Measurements from ENCODE around the gene PHACTR4.
"Not testable (repeated sequence)": the region's sequence is repeated elsewhere in the genome, so short reads cannot be mapped to it uniquely, and the experiment has no call there.

Gene PHACTR4

GRCh38 chr1:28369371-28370238 is at the start of gene PHACTR4:
TSS of gene PHACTR4 (plus strand) at chr1:28369740. CDS start at chr1:28407448, 37,708 bp downstream.
- peak; percentile 94 for DNase-seq (ENCODE audit: low read depth)

GRCh38 chr1:28322194-28322593 is 47.3 kb upstream of the PHACTR4 start:
- DNase-seq (ENCODE audit: low read depth): no peak

GRCh38 chr1:28323720-28324119 is 45.8 kb upstream of the PHACTR4 start:
- DNase-seq (ENCODE audit: low read depth): no peak

DNA sequence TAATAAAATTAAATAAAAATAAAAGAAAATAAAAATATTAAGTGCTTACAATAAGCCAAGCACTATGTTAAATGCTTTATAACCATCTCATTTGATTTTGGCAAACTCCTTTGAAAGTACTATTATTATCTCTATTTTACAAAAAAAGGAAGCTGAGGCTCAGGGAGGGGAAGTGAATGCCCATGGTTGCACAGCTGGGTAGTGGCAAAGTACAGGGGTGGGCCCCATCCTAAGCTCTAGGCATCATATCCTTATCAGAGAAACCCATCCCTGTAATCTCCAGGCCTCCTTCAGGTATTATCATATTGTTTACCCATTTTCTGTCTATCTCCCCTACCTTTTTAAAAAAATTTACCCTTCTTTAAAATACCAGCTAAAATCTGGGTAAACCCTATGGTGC is 43.0 kb upstream of the PHACTR4 start:
- no peak for DNase-seq (ENCODE audit: low read depth)

- no peak for DNase-seq (ENCODE audit: low read depth)
Measured at GRCh38 chr1:28326984-28327383, 42.6 kb upstream of the PHACTR4 start.

DNA sequence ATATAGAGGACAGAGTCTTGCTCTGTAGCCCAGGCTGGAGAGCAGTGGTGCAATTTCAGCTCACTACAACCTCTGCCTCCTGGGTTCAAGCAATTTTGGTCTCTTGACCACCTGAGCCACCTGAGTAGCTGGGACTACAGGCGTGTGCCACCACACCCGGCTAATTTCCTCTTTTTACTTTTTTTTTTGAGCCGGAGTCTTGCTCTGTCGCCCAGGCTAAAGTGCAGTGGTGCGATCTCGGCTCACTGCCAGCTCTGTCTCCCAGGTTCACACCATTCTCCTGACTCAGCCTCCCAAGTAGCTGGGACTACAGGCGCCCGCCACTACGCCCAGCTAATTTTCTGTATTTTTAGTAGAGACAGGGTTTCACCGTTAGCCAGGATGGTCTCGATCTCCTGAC is 42.1 kb upstream of the PHACTR4 start:
- DNase-seq (ENCODE audit: low read depth): not testable (repeated sequence)

- DNase-seq (ENCODE audit: low read depth): no peak
Measured at GRCh38 chr1:28328228-28328648, 41.3 kb upstream of the PHACTR4 start.

DNA sequence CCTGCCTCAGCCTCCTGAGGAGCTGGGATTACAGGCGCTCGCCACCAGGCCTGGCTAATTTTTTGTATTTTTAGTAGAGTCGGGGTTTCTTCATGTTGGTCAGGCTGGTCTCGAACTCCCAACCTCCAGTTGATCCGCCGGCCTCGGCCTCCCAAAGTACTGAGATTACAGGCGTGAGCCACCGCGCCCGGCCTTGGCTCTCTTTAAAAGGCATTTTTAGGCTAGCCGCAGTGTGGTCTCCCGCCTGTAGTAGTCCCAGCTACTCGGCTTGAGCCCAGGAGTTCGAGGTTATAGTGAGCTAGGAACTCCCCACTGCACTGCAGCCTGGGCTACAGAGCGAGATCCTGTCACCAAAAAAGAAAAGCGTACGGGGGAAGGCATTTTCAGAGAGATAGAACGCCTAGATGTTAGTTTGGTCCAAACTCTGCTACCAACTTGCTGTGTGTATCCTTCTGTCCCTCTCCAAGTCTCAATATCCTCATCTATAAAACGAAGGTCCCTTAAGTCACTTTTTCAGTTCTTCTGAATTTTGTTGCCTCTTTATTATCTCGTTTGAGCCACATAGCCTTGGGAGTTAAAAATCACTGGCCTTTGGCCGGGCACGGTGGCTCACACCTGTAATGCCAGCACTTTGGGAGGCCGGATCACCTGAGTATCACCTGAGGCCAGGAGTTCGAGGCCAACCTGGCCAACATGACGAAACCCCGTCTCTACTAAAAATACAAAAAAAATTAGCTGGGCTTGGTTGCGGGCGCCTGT is 40.0 kb upstream of the PHACTR4 start:
- DNase-seq (ENCODE audit: low read depth): peak; percentile 48

DNA sequence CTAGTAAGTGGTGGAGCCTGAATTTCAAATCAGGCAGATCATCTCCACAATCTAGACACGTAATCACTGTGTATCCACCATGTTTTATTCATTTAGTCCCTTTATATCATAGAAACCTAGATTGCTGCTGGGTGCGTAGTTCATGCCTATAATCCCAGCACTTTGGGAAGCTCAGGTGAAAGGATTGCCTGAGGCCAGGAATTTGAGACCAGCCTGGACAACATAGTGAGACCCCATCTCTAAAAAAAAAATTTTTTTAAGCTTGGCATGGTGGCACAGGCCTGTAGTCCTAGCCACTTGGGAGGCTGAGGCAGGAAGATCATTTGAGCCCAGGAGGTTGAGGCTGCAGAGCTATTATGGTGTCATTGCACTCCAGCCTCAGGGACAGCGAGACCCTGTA is 30.6 kb upstream of the PHACTR4 start:
- DNase-seq (ENCODE audit: low read depth): no peak

- no peak for DNase-seq (ENCODE audit: low read depth)
Measured at GRCh38 chr1:28339551-28339950, 30.0 kb upstream of the PHACTR4 start.

DNA sequence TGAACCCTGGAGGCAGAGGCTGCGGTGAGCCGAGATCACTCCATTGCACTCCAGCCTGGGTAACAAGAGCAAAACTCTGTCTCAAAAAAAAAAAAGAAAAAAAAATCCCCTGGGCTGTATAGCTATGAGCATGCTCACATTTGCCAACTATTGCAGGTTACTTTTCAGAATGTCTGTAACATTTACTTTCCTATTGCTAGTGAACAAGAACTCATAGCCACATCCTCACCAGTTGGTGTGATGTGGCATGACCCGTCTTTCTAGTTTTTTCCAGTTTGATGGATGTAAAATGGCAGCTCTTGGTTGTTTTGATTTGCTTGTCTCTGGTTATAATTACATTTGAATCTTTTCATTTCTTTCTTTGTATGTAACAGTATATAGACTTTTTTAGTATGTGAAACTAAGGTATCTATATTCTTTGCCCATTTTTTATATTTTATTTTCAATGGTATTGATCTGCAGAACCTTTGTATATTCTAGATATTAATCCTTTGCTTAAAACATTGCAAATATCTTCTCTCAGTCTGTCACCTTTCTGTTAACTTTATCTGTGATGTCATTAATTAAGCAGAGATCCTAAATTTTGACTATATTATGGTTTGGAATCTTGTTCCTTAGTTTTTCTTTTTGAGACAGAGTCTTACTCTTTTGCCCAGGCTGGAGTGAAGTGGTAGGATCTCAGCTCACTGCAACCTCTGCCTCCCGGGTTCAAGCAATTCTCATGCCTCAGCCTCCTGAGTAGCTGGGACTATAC is 29.1 kb upstream of the PHACTR4 start:
- no peak for DNase-seq (ENCODE audit: low read depth)

DNA sequence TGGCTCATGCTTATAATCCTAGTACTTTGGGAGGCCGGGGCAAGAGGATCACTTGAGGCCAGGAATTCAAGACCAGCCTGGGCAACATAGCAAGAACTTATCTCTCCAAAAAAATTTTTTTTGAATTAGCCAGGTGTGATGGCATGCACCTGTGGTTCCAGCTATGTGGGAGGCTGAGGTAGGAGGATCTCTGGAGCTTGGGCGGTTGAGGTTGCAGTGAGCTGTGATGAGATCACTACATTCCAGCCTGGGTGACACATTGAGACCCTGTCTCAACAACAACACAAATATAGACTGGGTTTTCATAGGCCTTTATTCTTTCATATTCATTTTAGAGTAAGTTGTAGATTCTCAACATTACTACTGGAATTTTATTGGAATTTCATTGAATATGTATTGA is 27.9 kb upstream of the PHACTR4 start:
- peak; percentile 52 for DNase-seq (ENCODE audit: low read depth)

- DNase-seq (ENCODE audit: low read depth): peak; percentile 91
Measured at GRCh38 chr1:28343405-28343804, 26.1 kb upstream of the PHACTR4 start.

DNA sequence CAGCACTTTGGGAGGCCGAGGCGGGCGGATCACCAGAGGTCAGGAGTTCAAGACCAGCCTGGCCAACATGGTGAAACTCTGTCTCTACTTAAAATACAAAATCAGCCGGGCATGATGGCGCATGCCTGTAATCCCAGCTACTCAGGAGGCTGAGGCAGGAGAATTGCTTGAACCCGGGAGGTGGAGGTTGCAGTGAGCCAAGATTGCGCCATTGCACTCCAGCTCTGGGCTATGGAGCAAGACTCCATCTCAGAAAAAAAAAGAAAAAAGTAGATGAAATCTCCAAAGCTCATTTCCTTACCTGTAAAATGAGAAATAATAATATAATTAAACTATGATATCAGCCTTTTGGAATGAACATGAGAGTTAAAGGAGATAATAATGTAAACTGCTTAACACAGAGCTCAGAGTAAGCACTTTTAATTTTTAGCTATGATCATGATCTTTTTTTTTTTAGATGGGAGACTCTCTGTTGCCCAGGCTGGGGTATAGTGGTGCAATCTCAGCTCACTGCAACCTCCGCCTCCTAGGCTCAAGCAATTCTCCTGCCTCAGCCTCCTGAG is 16.2 kb upstream of the PHACTR4 start:
- DNase-seq (ENCODE audit: low read depth): not testable (repeated sequence)

DNA sequence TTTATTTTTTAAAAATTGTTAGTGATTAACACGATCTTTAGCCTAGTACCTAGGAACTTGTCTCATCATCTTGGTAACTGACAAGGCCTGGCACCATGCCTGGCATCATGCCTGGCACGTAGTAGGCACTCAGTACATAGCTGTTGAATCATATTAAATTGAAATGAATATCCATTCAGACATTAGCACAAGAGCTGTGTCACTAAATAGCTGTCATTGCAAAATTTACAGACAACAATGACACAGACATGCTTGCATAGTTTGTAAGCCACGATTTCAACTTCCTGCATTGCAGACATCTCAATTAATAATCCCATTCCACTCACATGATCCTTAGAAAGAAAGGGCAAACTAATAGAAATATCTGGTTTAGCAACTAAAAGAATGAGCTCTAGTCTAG is 15.4 kb upstream of the PHACTR4 start:
- peak; percentile 77 for DNase-seq (ENCODE audit: low read depth)

DNA sequence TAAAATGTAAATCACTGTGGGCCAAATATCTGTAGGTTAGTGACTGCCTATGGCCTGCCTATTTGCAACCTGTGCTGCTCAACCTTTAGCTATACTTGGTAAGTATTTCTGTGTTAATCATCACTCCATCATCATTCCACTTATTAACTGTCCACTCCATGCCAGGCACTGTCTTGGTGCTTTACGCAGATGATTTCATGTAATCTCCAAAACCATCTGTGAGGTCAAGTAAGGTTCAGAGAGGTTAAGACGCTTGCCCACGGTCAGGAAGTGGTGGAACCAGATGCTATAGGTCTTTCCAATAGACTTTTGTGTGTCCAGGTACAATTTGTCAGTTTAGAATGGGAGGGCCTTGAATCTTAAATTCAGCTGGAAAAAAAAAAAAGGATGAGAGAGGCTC is 10.8 kb upstream of the PHACTR4 start:
- DNase-seq (ENCODE audit: low read depth): no peak

GRCh38 chr1:28359592-28360239 is 9.8 kb upstream of the PHACTR4 start:
- peak; percentile 64 for DNase-seq (ENCODE audit: low read depth)

DNA sequence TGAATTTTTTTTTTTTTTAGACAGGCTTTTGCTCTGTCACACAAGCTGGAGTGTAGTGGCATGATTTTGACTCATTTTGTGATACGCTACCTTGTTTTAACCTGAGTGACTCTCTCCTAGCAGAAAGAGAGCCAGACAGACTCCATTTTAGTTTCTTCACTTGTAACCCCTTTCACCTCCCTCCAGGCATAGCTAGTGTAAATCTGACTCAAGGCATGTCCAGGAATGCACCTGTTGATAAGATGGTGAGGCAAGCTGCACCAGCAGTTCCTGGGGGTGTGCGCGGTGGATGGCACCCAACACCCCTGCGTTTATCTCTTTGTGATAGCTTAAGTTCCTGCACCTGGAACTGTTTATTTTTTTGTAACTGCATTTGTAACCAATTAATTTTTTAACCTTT is 4.7 kb upstream of the PHACTR4 start:
- DNase-seq (ENCODE audit: low read depth): no peak

- no peak for DNase-seq (ENCODE audit: low read depth)
Measured at GRCh38 chr1:28365864-28366263, 3.7 kb upstream of the PHACTR4 start.

DNA sequence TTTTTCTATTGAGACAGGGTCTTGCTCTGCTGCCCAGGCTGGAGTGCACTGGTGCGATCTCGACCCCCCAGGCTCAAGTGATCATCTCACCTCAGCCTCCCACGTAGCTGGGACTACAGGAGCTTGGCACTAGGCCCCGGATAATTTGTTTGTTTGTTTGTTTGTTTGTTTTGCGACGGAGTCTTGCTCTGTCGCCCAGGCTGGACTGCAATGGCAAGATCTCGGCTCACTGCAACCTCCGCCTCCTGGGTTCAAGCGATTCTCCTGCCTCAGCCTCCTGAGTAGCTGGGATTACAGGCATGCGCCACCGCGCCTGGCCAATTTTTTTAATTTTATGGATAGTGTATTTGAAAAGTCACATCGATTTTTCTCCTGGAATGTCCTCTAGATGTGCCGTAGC is 932 bp upstream of the PHACTR4 start:
- not testable (repeated sequence) for DNase-seq (ENCODE audit: low read depth)

GRCh38 chr1:28370239-28371009 is 884 bp downstream of the PHACTR4 start:
- peak; percentile 49 for DNase-seq (ENCODE audit: low read depth)

Data from iris pigment epithelial cell (primary cell).